Measurements from ENCODE around the gene RAMP2. TPM values are rescaled to one million over a fixed set of nuclear protein-coding genes. Genes with fewer than 3 reads are reported as not detected.

The RAMP2 gene, protein sequence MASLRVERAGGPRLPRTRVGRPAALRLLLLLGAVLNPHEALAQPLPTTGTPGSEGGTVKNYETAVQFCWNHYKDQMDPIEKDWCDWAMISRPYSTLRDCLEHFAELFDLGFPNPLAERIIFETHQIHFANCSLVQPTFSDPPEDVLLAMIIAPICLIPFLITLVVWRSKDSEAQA
- 2.3 TPM in 1 of 2 replicates, not detected in the other for total RNA-seq

DNA sequence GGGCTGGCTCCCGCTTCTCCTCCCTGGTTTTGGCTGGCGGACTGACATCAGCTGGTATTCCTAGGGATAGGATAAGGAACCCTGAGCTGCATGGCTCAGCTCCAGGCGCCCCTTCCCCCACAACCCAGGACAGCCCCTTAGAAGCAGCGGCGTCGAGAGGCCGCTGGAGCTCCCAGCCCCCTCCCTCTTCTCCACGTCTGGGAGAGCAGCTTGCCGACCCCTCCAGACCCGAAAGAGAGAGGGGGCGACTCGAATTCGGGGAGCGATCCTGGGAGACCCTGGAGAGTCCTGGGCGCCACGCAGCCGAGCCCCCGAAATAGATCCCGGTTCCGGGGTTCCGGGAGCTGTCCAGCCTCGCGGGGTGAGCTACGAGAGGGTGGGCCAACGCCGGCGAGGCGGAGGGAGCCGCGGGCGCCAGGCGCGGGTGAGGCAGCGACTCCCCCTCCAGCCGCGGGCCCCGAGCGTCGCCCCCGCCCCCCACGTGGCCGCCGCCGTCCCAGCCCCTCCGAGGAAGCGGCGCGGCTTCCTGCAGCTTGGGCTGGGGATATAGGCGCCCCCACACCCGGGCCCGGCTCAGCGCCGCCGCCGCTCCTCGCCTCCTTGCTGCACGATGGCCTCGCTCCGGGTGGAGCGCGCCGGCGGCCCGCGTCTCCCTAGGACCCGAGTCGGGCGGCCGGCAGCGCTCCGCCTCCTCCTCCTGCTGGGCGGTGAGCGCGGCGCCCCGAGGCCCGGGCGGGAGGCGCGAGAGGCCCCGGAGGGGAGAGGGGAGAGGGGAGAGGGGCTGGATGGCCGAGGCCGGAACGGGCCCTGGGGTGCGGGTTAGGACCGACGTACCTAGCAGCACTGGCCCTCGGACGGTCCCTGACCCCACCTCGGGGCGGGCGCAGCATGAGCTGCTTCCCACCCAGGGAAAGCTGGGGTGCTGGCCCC, at the start of gene RAMP2:
Gene RAMP2, plus strand, starts transcription at position 576 of the 930 bp plus-strand sequence. Its CDS starts 35 bp downstream, at position 611.

DNA sequence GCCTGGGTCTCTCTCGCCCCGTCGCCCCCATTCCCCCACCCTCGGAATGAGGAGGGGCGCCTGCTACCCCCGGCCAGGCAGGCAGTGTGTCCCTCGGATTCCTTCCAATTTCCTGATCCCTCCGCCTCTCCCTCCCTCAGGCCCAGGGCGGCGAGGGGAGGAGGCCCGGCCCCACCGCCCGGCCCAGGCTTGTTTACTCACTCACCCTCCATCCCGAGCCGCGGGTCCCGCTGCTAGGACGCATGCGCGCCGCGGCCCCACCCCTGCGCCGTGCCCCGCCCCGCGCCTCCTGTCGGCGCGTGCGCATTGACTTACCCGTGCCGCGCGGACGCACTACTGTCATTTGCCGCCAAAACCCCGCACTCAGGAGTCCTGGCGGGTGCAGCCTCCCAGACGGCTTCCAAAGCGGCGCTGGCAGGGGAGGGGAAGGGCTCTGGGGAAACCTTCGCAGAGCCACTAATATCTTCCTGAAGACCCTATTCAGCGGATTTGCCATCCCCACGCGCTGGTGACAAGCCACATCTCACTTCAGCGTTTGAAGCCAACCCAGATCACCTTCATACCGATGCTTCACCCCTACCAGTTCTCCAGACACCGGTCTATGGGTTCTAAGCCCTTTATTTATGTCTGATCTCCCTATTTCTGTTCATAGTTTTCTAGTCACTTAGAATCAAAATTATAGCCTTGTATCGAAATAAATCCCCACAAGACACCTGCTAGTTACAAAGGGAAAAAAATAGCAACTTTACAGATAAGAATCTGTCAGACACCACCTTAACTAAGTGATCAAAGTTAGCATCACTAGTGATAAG, 16.0 kb upstream of the RAMP2 start, which contains the start of gene EZH1:
Gene EZH1, minus strand, starts transcription at position 235 of the 812 bp plus-strand sequence. CDS start 16,099 bp downstream, outside the sequence.

DNA sequence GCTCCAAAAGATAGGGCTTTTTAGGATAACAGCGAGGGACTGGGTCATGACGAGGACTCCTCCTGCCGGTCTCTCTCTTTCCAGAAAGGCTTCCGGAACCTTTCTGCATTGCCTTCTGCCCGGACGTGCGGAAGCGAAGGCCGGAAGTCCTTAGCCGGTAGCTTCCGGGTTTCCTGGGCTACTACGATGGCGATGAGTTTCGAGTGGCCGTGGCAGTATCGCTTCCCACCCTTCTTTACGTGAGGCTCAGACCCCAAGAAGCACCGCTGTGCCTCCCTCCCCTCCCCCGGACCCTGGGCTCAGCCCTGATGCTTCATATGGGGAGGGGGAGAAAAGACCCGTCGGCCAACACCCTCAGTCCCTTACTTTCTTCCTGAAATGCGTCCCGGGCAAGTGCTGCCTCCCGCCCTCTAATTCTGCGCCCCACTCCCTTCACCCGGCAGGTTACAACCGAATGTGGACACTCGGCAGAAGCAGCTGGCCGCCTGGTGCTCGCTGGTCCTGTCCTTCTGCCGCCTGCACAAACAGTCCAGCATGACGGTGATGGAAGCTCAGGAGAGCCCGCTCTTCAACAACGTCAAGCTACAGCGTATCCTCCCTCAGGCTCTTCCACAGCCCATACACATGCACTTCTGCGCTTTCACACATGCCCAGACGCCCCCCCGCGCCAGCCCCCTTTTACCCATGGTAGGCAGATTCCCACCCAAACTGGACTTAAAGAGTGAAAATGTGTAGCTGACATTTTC, 12.4 kb downstream of the RAMP2 start, which contains the start of gene VPS25:
Gene VPS25, plus strand, starts transcription at position 160 of the 746 bp plus-strand sequence. Its CDS starts 27 bp downstream, at position 187.

DNA sequence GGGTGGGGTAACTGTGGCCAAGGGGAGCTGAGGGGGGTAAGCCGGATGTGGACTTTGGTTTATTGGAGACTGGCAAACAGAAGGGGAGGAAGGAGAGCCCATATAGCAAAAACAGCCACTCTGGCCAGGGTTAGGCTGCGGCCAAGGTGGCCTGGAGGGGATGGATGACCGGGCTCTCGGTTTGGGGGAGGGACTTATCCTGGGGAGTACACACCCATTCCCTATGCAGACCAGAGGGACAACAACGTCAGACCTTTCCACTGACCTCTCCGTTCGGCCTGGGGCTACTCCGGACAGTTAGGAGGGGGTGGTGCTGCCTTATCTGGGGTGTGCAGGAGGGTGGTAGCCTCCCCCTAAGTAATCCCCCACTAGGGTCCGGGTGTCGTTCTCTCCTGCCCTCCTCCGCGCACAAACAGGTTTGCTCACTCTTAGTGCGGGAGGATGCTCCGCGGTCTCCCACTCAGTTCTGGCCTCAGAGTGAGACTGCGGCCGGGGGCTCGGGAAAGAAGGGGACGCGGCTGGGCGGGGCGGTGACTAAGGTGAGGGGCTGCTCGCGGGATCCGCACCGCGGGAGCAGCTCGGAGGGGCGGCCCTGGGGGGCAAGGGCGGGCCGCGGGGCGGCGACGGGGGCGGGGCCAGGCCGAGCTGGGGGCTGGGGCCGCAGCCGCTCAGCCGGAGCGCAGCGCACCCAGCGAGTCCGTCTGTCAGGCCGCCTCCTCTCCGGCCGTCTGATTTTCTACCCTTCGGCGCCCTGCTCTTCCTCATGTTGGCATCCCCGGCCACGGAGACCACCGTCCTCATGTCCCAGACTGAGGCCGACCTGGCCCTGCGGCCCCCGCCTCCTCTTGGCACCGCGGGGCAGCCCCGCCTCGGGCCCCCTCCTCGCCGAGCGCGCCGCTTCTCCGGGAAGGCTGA, 19.2 kb downstream of the RAMP2 start, which contains the start of gene WNK4:
Gene WNK4, plus strand, starts transcription at position 675 of the 915 bp plus-strand sequence. Its CDS starts 89 bp downstream, at position 764.

DNA sequence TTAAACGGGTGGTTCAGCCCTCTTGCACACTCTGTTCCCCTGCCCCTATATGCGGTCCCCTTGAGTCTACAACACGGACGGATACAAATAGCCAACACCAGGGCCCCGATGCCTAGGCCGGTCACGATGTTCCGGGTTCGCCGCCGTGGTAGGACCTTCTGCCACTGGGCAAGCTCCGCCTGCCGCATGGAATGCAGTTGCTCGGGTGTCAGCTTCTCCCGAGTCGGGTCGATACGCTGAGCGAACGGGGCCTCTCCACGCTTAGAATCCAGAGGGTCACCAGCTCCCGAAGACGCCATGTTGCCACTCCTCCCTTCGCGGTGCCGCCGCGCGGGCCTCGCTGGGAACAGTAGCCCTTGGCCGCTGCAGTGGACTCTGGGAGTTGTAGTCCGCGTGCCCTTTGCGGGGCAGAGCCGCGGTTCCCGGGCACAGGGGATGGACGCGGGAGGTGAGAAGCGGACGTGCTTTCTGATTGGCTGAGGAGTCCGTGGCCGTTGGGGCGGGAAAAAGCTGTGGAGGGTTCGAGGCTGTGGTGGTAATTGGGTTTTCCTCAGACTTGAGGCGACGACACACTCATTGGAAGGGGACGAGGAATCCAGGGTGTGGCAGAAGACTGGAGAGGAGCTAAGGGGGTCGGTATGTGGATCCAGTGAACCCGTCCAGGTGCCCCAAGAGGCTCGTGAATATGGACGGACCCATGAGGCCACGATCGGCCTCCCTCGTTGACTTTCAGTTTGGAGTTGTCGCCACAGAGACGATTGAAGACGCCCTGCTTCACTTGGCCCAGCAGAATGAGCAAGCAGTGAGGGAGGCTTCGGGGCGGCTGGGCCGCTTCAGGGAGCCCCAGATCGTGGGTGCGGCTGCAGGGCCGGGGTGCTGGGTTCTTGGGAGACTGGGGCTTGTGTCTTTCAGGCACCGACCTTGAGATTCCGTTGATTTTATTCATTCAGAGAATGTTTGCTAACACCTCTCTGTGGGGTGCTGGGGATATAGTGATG, 37.7 kb downstream of the RAMP2 start, which contains the start of the genes CNTD1 and COA3:
Gene CNTD1, plus strand, starts transcription at position 479 of the 998 bp plus-strand sequence. Its CDS starts 207 bp downstream, at position 686.
Gene COA3, minus strand, starts transcription at position 322 of the 998 bp plus-strand sequence. Its CDS starts 23 bp downstream, at position 299.

Other genes starting within 250 kb of the RAMP2 start
- 28.3 and 35.3 TPM in 2 replicates for gene NAGLU, start 225.0 kb upstream of the RAMP2 start, total RNA-seq
- gene HSD17B1, start 208.3 kb upstream of the RAMP2 start, total RNA-seq = 9.4 and 11.0 TPM in 2 replicates
- gene COASY, start 199.1 kb upstream of the RAMP2 start, total RNA-seq = 41.6 and 48.9 TPM in 2 replicates
- gene MLX, start 194.1 kb upstream of the RAMP2 start, total RNA-seq = 32.3 and 39.7 TPM in 2 replicates
- 3.7 and 14.1 TPM in 2 replicates for gene PSMC3IP, start 183.5 kb upstream of the RAMP2 start, total RNA-seq
- 42.8 and 63.2 TPM in 2 replicates for gene RETREG3, start 151.9 kb upstream of the RAMP2 start, total RNA-seq
- gene TUBG1, start 151.5 kb upstream of the RAMP2 start, total RNA-seq = 81.3 and 122 TPM in 2 replicates
- gene TUBG2, start 101.9 kb upstream of the RAMP2 start, total RNA-seq = 10.6 and 12.9 TPM in 2 replicates
- 24.2 and 29.9 TPM in 2 replicates for gene PLEKHH3, start 84.2 kb upstream of the RAMP2 start, total RNA-seq
- 0.16 TPM in 1 of 2 replicates, not detected in the other for gene CCR10, start 79.4 kb upstream of the RAMP2 start, total RNA-seq
- 3.2 and 4.6 TPM in 2 replicates for gene CNTNAP1, start 78.7 kb upstream of the RAMP2 start, total RNA-seq
- 5.0 and 12.8 TPM in 2 replicates for gene EZH1, start 16.2 kb upstream of the RAMP2 start, total RNA-seq
- 111 and 147 TPM in 2 replicates for gene VPS25, start 12.2 kb downstream of the RAMP2 start, total RNA-seq
- gene WNK4, start 19.4 kb downstream of the RAMP2 start, total RNA-seq = 2.1 and 6.2 TPM in 2 replicates
- 57.3 and 83.3 TPM in 2 replicates for gene COA3, start 37.5 kb downstream of the RAMP2 start, total RNA-seq
- not detected in 2 replicates for gene CNTD1, start 37.6 kb downstream of the RAMP2 start, total RNA-seq
- gene BECN1, start 63.1 kb downstream of the RAMP2 start, total RNA-seq = 77.5 and 93.3 TPM in 2 replicates
- gene PSME3, start 72.2 kb downstream of the RAMP2 start, total RNA-seq = 80.7 and 143 TPM in 2 replicates
- 0.55 and 0.84 TPM in 2 replicates for gene AOC2, start 83.4 kb downstream of the RAMP2 start, total RNA-seq
- 0.08 and 0.31 TPM in 2 replicates for gene AOC3, start 90.0 kb downstream of the RAMP2 start, total RNA-seq
- not detected in 2 replicates for gene G6PC1, start 139.6 kb downstream of the RAMP2 start, total RNA-seq
- 25.8 and 40.6 TPM in 2 replicates for gene AARSD1, start 203.2 kb downstream of the RAMP2 start, total RNA-seq
- gene PTGES3L, start 218.9 kb downstream of the RAMP2 start, total RNA-seq = 0.19 TPM in 1 of 2 replicates, not detected in the other
- 8.2 and 9.3 TPM in 2 replicates for gene RUNDC1, start 219.3 kb downstream of the RAMP2 start, total RNA-seq
- 2,008 and 2,439 TPM in 2 replicates for gene RPL27, start 237.2 kb downstream of the RAMP2 start, total RNA-seq
- gene IFI35, start 245.6 kb downstream of the RAMP2 start, total RNA-seq = 9.9 and 16.0 TPM in 2 replicates